GM23248 (cell line): ENCODE results near the gene PPFIBP2. TPM values are rescaled to one million over a fixed set of nuclear protein-coding genes. Genes with fewer than 3 reads are reported as not detected.
A peak's percentile ranks its signal among the peaks of the same experiment; 100 is the strongest.

Experiments used
- DNase-seq: peaks from one replicate; pipeline ENCODE4 v3.0.0-alpha.2; 2015
- H2AFZ ChIP-seq: fragments of 200-600 bp; sonication (generic); 2 replicates; pipeline ENCODE4 v1.6.1; 2016; ENCODE audit warnings: antibody characterized with exemption
- H3F3A ChIP-seq: fragments of 200-600 bp; sonication (generic); 2 replicates; pipeline ENCODE4 v1.6.1; 2016; ENCODE audit warnings: mild to moderate bottlenecking, antibody characterized with exemption, mixed run types; ENCODE audit not compliant: insufficient read depth
- H3K27ac ChIP-seq: fragments of 200-600 bp; sonication (generic); 2 replicates; pipeline ENCODE4 v1.5.1; 2016; ENCODE audit warnings: mild to moderate bottlenecking
- H3K27me3 ChIP-seq: fragments of 200-600 bp; sonication (generic); replicated peaks from 2 replicates; pipeline ENCODE4 v1.6.1; 2016; ENCODE audit warnings: mild to moderate bottlenecking; ENCODE audit not compliant: insufficient read depth
- H3K36me3 ChIP-seq: fragments of 200-600 bp; sonication (generic); 2 replicates; pipeline ENCODE4 v1.6.1; 2016; ENCODE audit warnings: low read depth, mild to moderate bottlenecking
- H3K4me1 ChIP-seq: fragments of 200-600 bp; sonication (generic); 2 replicates; pipeline ENCODE4 v1.6.1; 2016; ENCODE audit warnings: mild to moderate bottlenecking; ENCODE audit not compliant: insufficient read depth
- H3K4me2 ChIP-seq: fragments of 200-600 bp; sonication (generic); one replicate; pipeline ENCODE4 v1.6.1; 2016; ENCODE audit warnings: mild to moderate bottlenecking; ENCODE audit not compliant: unreplicated experiment
- H3K4me3 ChIP-seq: fragments of 200-600 bp; sonication (generic); 2 replicates; pipeline ENCODE4 v1.5.1; 2016; ENCODE audit warnings: mild to moderate bottlenecking
- H3K79me2 ChIP-seq: fragments of 200-600 bp; sonication (generic); 2 replicates; pipeline ENCODE4 v1.6.1; 2016; ENCODE audit warnings: mild to moderate bottlenecking; ENCODE audit not compliant: insufficient read depth
- H3K9ac ChIP-seq: fragments of 200-600 bp; sonication (generic); 2 replicates; pipeline ENCODE4 v1.6.1; 2016; ENCODE audit warnings: mild to moderate bottlenecking
- H3K9me2 ChIP-seq: fragments of 200-600 bp; sonication (generic); 2 replicates; pipeline ENCODE4 v1.6.1; 2016; ENCODE audit warnings: mixed run types, mild to moderate bottlenecking, moderate library complexity; ENCODE audit not compliant: insufficient read depth
- H3K9me3 ChIP-seq: fragments of 200-600 bp; sonication (generic); one replicate; pipeline ENCODE4 v1.6.1; 2017; ENCODE audit warnings: low read depth
- H4K20me1 ChIP-seq: fragments of 200-600 bp; sonication (generic); 2 replicates; pipeline ENCODE4 v1.6.0; 2016; ENCODE audit not compliant: insufficient read depth
- EZH2 ChIP-seq: fragments of 200-600 bp; sonication (generic); IDR thresholded peaks from 2 replicates; pipeline ENCODE4 v1.6.1; 2018; ENCODE audit warnings: antibody characterized with exemption, mild to moderate bottlenecking; ENCODE audit not compliant: insufficient read depth, poor library complexity, severe bottlenecking
- EZH2phosphoT487 ChIP-seq: fragments of 200-600 bp; sonication (generic); IDR thresholded peaks from 2 replicates; pipeline ENCODE4 v1.6.1; 2018; ENCODE audit warnings: antibody characterized with exemption, moderate library complexity, mild to moderate bottlenecking, low read depth; ENCODE audit not compliant: insufficient read depth
- WGBS, 2 experiments: methylation state at CpG; one replicate each; pipeline ENCODE4 v1.1.6; 2015 to 2017; ENCODE audit warnings: low lambda C conversion rate in 2 of 2, low coverage in 1 of 2; ENCODE audit errors: missing lambda C conversion rate in 2 of 2; 5-methylcytosine and 5-hydroxymethylcytosine counted together
- in situ Hi-C: fragments of 300-500 bp; cut with MboI; formaldehyde crosslinking; loops from 2 replicates; pipeline ENCODE4 v1.15.0; 2020
- polyA plus RNA-seq: library from polyadenylated mRNA; unstranded; fragments of >200 nt; fragmentation: Nextera tagmentation; extraction: Ambion mirVana; gene quantifications from 2 replicates; pipeline ENCODE4 v1.2.1, GENCODE V29; 2016
- total RNA-seq: library from RNA; depleted of rRNA; stranded (reverse); fragments of >200 nt; shearing (Covaris generic); gene quantifications from 2 replicates; pipeline ENCODE4 v1.2.3, GENCODE V29; 2014

PPFIBP2 gene
- total and polyA plus RNA-seq, 2 experiments from 2014 or later, result 4.1 to 5.9 TPM

- in situ Hi-C loops, result no loop called here
- 77 to 80% methylated on average over 6 of the region's 6 CpGs for WGBS, 2 experiments
- H3F3A ChIP-seq, result no peaks in the 10 kb centered on the region
- no peak overlapping the region for H3K4me3 ChIP-seq
- no peaks in the 10 kb centered on the region for H3K9me3 ChIP-seq
- no peak for TF ChIP-seq EZH2phosphoT487
- no peak for TF ChIP-seq EZH2
- H3K27ac ChIP-seq, result no peak overlapping the region
- H3K4me1 ChIP-seq, result no peaks in the 10 kb centered on the region
- H3K79me2 ChIP-seq, result no peaks in the 10 kb centered on the region
- no peak overlapping the region for H2AFZ ChIP-seq
- H3K27me3 ChIP-seq, result no peaks in the 10 kb centered on the region
- H3K36me3 ChIP-seq, result no peaks in the 10 kb centered on the region
- H3K9me2 ChIP-seq, result no peaks in the 10 kb centered on the region
- no peaks in the 10 kb centered on the region for H4K20me1 ChIP-seq
- no peak for DNase-seq
- H3K9ac ChIP-seq, result no peak overlapping the region
- H3K4me2 ChIP-seq, result no peak overlapping the region
These were observed 151.1 kb downstream of the PPFIBP2 start for GRCh38 chr11:7664867-7665266.

GRCh38 chr11:7665473-7666291 is 151.9 kb downstream of the PPFIBP2 start:
- Histone ChIP-seq H3K27ac (no peak overlapping the region), H3K4me3 (no peak overlapping the region), H3K9ac (no peak overlapping the region), H3K4me2 (no peak overlapping the region), H3K9me2 (no peaks in the 10 kb centered on the region), H3F3A (no peaks in the 10 kb centered on the region), H3K27me3 (no peaks in the 10 kb centered on the region), H3K36me3 (no peaks in the 10 kb centered on the region), H3K9me3 (no peaks in the 10 kb centered on the region), H4K20me1 (no peaks in the 10 kb centered on the region), H3K4me1 (no peaks in the 10 kb centered on the region), H3K79me2 (no peaks in the 10 kb centered on the region), H2AFZ (peak overlapping the region; percentile 62)
- in situ Hi-C loops, result no loop called here
- DNase-seq, result peak; percentile 82
- 35 to 36% methylated on average over 20 of the region's 20 CpGs for WGBS, 2 experiments
- no peak for TF ChIP-seq EZH2phosphoT487
- no peak for TF ChIP-seq EZH2

- H3F3A ChIP-seq, result no peaks in the 10 kb centered on the region
- H3K4me3 ChIP-seq, result no peak overlapping the region
- H4K20me1 ChIP-seq, result no peaks in the 10 kb centered on the region
- no peaks in the 10 kb centered on the region for H3K4me1 ChIP-seq
- H3K27me3 ChIP-seq, result no peaks in the 10 kb centered on the region
- no peak for DNase-seq
- no peak overlapping the region for H3K27ac ChIP-seq
- no peak overlapping the region for H2AFZ ChIP-seq
- H3K9me3 ChIP-seq, result no peaks in the 10 kb centered on the region
- in situ Hi-C loops, result no loop called here
- WGBS, 2 experiments, result 95 to 98% methylated on average over 7 of the region's 7 CpGs
- no peaks in the 10 kb centered on the region for H3K9me2 ChIP-seq
- no peaks in the 10 kb centered on the region for H3K36me3 ChIP-seq
- H3K4me2 ChIP-seq, result no peak overlapping the region
- TF ChIP-seq EZH2 (no peak), EZH2phosphoT487 (no peak)
- no peak overlapping the region for H3K9ac ChIP-seq
- no peaks in the 10 kb centered on the region for H3K79me2 ChIP-seq
These were observed 152.6 kb downstream of the PPFIBP2 start for GRCh38 chr11:7666292-7666866.

- H3K9me3 ChIP-seq, result no peaks in the 10 kb centered on the region
- H4K20me1 ChIP-seq, result no peaks in the 10 kb centered on the region
- H3K27ac ChIP-seq, result no peak overlapping the region
- H3K9me2 ChIP-seq, result no peaks in the 10 kb centered on the region
- no peak overlapping the region for H2AFZ ChIP-seq
- no peaks in the 10 kb centered on the region for H3K4me1 ChIP-seq
- H3K4me2 ChIP-seq, result no peak overlapping the region
- no peaks in the 10 kb centered on the region for H3F3A ChIP-seq
- H3K27me3 ChIP-seq, result no peaks in the 10 kb centered on the region
- DNase-seq, result no peak
- WGBS, 2 experiments, result 78 to 82% methylated on average over 1 to 2 of the region's 2 CpGs
- no peak for TF ChIP-seq EZH2
- TF ChIP-seq EZH2phosphoT487, result no peak
- in situ Hi-C loops, result no loop called here
- H3K79me2 ChIP-seq, result no peaks in the 10 kb centered on the region
- no peak overlapping the region for H3K9ac ChIP-seq
- H3K4me3 ChIP-seq, result no peak overlapping the region
- H3K36me3 ChIP-seq, result no peaks in the 10 kb centered on the region
These were observed 153.7 kb downstream of the PPFIBP2 start for GRCh38 chr11:7667460-7667859.
